H1 (cell line): Measurements from ENCODE around the gene ZBED4. TPM values are rescaled to one million over a fixed set of nuclear protein-coding genes. Genes with fewer than 3 reads are reported as not detected.

Experiments used
- SP1 ChIP-seq: IDR thresholded peaks from 2 replicates; pipeline ENCODE4 v1.6.1; 2011; ENCODE audit warnings: low read depth, low read length
- polyA plus RNA-seq, 7 experiments: library from polyadenylated mRNA; depleted of rRNA in 3 of 7; stranded (reverse) in 5 of 7; unstranded in 2 of 7; fragments of >200 nt in 5 of 7; fragments of 200-250 nt in 2 of 7; gene quantifications; 1 replicate in 5 of 7; 2 replicates in 1 of 7; 4 replicates in 1 of 7; pipeline versions ENCODE4 v1.2.1 to v1.2.3, GENCODE V29; 2011 to 2013; ENCODE audit warnings: missing spikeins in 2 of 7, mixed read lengths in 2 of 7
- total RNA-seq: library from RNA; stranded (reverse); fragmentation: NEBNext Ultra II Directional; extraction: Animal tissue kit (Norgen Biotek cat#: 25700); gene quantifications from 2 replicates; pipeline ENCODE4 v1.2.1, GENCODE V29; 2021

The ZBED4 gene
- total and polyA plus RNA-seq, 2 of the 8 experiments (the other 6 are each of a cell fraction or from before 2014, with no cell fraction given), result 11.0 to 28.3 TPM

DNA sequence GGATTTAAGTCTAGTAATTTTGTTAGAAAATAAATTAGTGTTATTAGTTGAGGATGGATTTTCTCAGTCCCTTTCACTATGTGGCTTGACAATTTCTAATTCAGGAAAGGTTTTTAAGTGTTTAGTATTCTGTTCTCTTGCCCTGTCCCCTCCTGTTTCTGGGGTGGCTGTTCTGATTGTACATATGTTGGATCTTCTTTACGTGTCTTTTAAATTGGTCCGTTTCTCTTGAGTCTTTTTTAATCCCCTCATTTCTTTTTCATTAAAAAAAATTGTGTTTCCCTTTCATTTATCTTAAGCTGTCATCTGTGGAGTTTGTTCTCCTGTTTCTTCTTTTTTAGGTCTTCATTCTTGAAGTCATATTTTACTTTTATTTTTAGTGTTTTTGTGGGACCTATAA is 12.5 kb downstream of the ZBED4 start (continued):
- no peak for TF ChIP-seq SP1
